Kidney epithelial cell (primary cell): ENCODE data around the gene IGFL2. TPM values are rescaled to one million over a fixed set of nuclear protein-coding genes. Genes with fewer than 3 reads are reported as not detected.

Source experiments
- DNase-seq: peaks from one replicate; pipeline ENCODE4 v3.0.0-alpha.2; 2010; ENCODE audit warnings: low read depth
- H3K27me3 ChIP-seq: 2 replicates; pipeline ENCODE4 v1.6.0; 2011; ENCODE audit warnings: low read length; ENCODE audit not compliant: control insufficient read depth, insufficient read depth
- H3K36me3 ChIP-seq: 2 replicates; pipeline ENCODE4 v1.5.1; 2011; ENCODE audit warnings: low read length; ENCODE audit not compliant: control insufficient read depth, insufficient read depth
- H3K4me3 ChIP-seq: 2 replicates; pipeline ENCODE4 v1.5.1; 2011; ENCODE audit warnings: low read depth, mild to moderate bottlenecking, control low read depth, low read length
- CTCF ChIP-seq: IDR thresholded peaks from 2 replicates; pipeline ENCODE4 v1.5.1; 2011; ENCODE audit warnings: mild to moderate bottlenecking, moderate library complexity, low read length, control low read depth, inconsistent platforms; ENCODE audit not compliant: insufficient read depth, poor library complexity, severe bottlenecking
- total RNA-seq: library from RNA; depleted of rRNA; stranded (reverse); fragments of >200 nt; gene quantifications from 2 replicates; pipeline ENCODE4 v1.2.3, GENCODE V29; 2015

IGFL2 gene
- total RNA-seq, 1 donor from 2014 or later: not detected

- DNase-seq: no peak
- Histone ChIP-seq H3K4me3 (no peak overlapping the region), H3K27me3 (peaks cover 7% of the 10 kb centered on the region), H3K36me3 (no peaks in the 10 kb centered on the region)
- TF ChIP-seq CTCF: no peak
Measured at GRCh38 chr19:46209051-46209450, 61.0 kb downstream of the IGFL2 start.

GRCh38 chr19:46209472-46209871 is 61.4 kb downstream of the IGFL2 start:
- no peak for TF ChIP-seq CTCF
- H3K36me3 ChIP-seq: no peaks in the 10 kb centered on the region
- peaks cover 7% of the 10 kb centered on the region for H3K27me3 ChIP-seq
- H3K4me3 ChIP-seq: no peak overlapping the region
- DNase-seq: no peak

GRCh38 chr19:46210669-46211068 is 62.6 kb downstream of the IGFL2 start:
- no peak overlapping the region for H3K4me3 ChIP-seq
- no peak for DNase-seq
- no peaks in the 10 kb centered on the region for H3K36me3 ChIP-seq
- TF ChIP-seq CTCF: no peak
- peaks cover 7% of the 10 kb centered on the region for H3K27me3 ChIP-seq

Other genes with a start within 250 kb of the IGFL2 start
- 3.0 and 8.0 TPM in 2 replicates for gene MYPOP, start 245.6 kb upstream of the IGFL2 start, total RNA-seq
- gene NANOS2, start 233.5 kb upstream of the IGFL2 start, total RNA-seq: not detected in 2 replicates
- gene NOVA2, start 174.4 kb upstream of the IGFL2 start, total RNA-seq: under 0.01 TPM in 1 of 2 replicates, not detected in the other
- gene CCDC61, start 152.8 kb upstream of the IGFL2 start, total RNA-seq: 7.1 and 9.7 TPM in 2 replicates
- not detected in 2 replicates for gene PGLYRP1, start 125.2 kb upstream of the IGFL2 start, total RNA-seq
- gene IGFL4, start 107.2 kb upstream of the IGFL2 start, total RNA-seq: not detected in 2 replicates
- gene IGFL3, start 23.6 kb upstream of the IGFL2 start, total RNA-seq: not detected in 2 replicates
- gene IGFL1, start 81.5 kb downstream of the IGFL2 start, total RNA-seq: not detected in 2 replicates
- gene HIF3A, start 148.8 kb downstream of the IGFL2 start, total RNA-seq: 0.42 and 0.75 TPM in 2 replicates
- 68.2 and 83.0 TPM in 2 replicates for gene PPP5C, start 198.8 kb downstream of the IGFL2 start, total RNA-seq